ENCODE data around the gene DPP3. TPM values are rescaled to one million over a fixed set of nuclear protein-coding genes. Genes with fewer than 3 reads are reported as not detected.

The DPP3 gene
- total and polyA plus RNA-seq, 2 experiments from 2014 or later = 21.9 to 44.9 TPM

GRCh38 chr11:66475349-66476172, 4.7 kb upstream of the DPP3 start:
- H3K4me3 ChIP-seq = no peak overlapping the region
- H3K9me3 ChIP-seq (ENCODE audit: low read depth) = no peaks in the 10 kb centered on the region
- H3K4me1 ChIP-seq (ENCODE audit: low read depth) = no peaks in the 10 kb centered on the region
- no peak for DNase-seq (ENCODE audit: low read depth in 1 of 2, low spot score in 1 of 2)
- H3K27ac ChIP-seq = no peak overlapping the region
- no peaks in the 10 kb centered on the region for H3K27me3 ChIP-seq
- peaks cover 15% of the 10 kb centered on the region for H3K36me3 ChIP-seq
- TF ChIP-seq CTCF (IDR thresholded peaks at IDR 0.05; ENCODE audit: low read depth, low read length) = no peak

GRCh38 chr11:66476173-66476840, 3.9 kb upstream of the DPP3 start:
- Histone ChIP-seq H3K4me3 (no peak overlapping the region), H3K27ac (no peak overlapping the region), H3K4me1 (ENCODE audit: low read depth) (no peaks in the 10 kb centered on the region), H3K27me3 (no peaks in the 10 kb centered on the region), H3K9me3 (ENCODE audit: low read depth) (no peaks in the 10 kb centered on the region), H3K36me3 (peaks cover 15% of the 10 kb centered on the region)
- no peak for TF ChIP-seq CTCF (IDR thresholded peaks at IDR 0.05; ENCODE audit: low read depth, low read length)
- no peak for DNase-seq (ENCODE audit: low read depth in 1 of 2, low spot score in 1 of 2)

DNA sequence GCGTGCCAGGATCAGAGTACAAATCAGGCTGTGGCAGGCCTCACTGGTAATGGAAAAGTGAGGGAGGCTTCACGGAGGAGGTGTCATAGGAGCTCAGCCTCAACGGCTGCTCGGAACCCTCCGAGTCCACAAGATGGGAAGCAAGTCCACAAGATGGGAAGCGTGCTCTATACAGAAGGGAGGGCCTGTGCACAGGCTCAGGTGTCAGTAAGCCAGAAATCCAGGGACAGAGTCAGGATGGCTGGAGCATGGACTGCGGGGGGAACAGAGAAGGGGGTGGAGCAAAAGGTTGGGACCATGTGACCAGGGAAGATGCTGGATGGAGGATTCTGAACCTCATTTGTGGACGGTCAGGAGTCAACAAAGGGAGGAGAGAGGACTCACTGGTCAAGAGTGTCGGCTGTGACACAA, 3.4 kb upstream of the DPP3 start:
- TF ChIP-seq CTCF (IDR thresholded peaks at IDR 0.05; ENCODE audit: low read depth, low read length) = no peak

DNA sequence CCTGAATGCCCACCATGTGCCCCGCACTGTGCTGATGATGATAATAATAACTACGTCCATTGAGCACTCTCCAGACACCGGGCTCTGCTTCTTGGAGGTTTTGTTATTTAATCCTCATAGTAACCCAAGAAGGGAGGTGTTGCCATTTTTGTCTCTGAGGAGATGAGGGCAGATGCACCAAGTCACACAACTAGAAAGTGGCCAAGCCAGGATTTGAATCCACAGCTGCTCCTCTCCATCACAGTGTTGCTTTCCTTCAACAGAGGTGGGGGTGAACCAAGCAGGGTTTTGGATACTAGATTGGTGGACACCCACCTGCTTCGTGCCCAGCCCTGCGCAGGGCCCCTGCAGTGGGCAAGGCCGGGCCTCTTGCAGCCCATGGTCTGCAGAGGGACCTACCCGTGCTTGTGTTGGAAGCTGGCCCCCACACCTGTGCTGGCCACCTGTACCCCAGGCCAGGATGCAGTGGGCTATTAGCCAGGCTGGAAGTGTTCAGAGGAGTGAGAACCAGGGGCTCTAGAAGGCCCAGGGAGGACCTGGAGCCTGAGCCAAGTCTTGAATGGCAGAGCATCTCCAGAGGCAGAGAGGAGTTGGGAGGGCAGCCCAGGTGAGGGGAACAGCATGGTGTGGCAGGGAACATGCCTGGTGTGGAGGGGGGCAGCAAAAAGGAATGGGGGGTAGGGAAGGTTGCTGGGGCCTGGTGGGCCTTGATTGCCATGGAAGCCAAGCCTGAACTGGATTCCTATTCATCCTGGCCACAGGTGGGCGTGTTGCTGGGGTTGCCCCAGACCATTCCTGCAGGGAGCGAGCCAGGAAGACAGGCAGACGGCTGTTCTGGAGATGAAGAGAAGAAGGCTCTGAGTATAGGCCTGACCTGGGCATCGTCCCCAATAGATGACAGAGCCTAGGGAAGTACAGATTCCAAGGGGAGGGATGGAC, 2.7 kb upstream of the DPP3 start:
- Histone ChIP-seq H3K4me3 (no peak overlapping the region), H3K27ac (no peak overlapping the region), H3K36me3 (peaks cover 12% of the 10 kb centered on the region), H3K9me3 (ENCODE audit: low read depth) (no peaks in the 10 kb centered on the region), H3K4me1 (ENCODE audit: low read depth) (no peaks in the 10 kb centered on the region), H3K27me3 (no peaks in the 10 kb centered on the region)
- no peak for TF ChIP-seq CTCF (IDR thresholded peaks at IDR 0.05; ENCODE audit: low read depth, low read length)
- no peak for DNase-seq (ENCODE audit: low read depth in 1 of 2, low spot score in 1 of 2)

More for the DNA sequence above, 3.4 kb upstream of the DPP3 start:
- no peaks in the 10 kb centered on the region for H3K4me1 ChIP-seq (ENCODE audit: low read depth)
- H3K27ac ChIP-seq = no peak overlapping the region
- DNase-seq (ENCODE audit: low read depth in 1 of 2, low spot score in 1 of 2) = no peak
- H3K36me3 ChIP-seq = peaks cover 15% of the 10 kb centered on the region
- no peaks in the 10 kb centered on the region for H3K27me3 ChIP-seq
- no peaks in the 10 kb centered on the region for H3K9me3 ChIP-seq (ENCODE audit: low read depth)
- no peak overlapping the region for H3K4me3 ChIP-seq

GRCh38 chr11:66478729-66479393, 1.4 kb upstream of the DPP3 start:
- H3K27me3 ChIP-seq = no peaks in the 10 kb centered on the region
- peak; percentile 21 to 24 for DNase-seq (ENCODE audit: low read depth in 1 of 2, low spot score in 1 of 2)

More at GRCh38 chr11:66478729-66479393, 1.4 kb upstream of the DPP3 start:
- H3K36me3 ChIP-seq = peaks cover 2% of the 10 kb centered on the region
- H3K4me1 ChIP-seq (ENCODE audit: low read depth) = no peaks in the 10 kb centered on the region
- H3K4me3 ChIP-seq = peak overlapping the region; percentile 60
- TF ChIP-seq CTCF (IDR thresholded peaks at IDR 0.05; ENCODE audit: low read depth, low read length) = peak; percentile 77
- H3K9me3 ChIP-seq (ENCODE audit: low read depth) = no peaks in the 10 kb centered on the region
- peak overlapping the region; percentile 97 for H3K27ac ChIP-seq

Data from cardiac muscle cell (in vitro differentiated cells and primary cell).